Effector memory CD4-positive, alpha-beta T cell (primary cell): ENCODE measurements around the gene CHST10.
"Not testable (repeated sequence)": the region's sequence is repeated elsewhere in the genome, so short reads cannot be mapped to it uniquely, and the experiment has no call there.

Experiments used
- DNase-seq, 3 donors: peaks; one replicate each; pipeline ENCODE4 v3.0.0-alpha.2; 2020
- H3K27ac ChIP-seq: 2 replicates; pipeline ENCODE4 v1.7.0; 2013; ENCODE audit warnings: mild to moderate bottlenecking, low read length, moderate library complexity; ENCODE audit not compliant: insufficient read depth, poor library complexity, severe bottlenecking
- H3K27me3 ChIP-seq: replicated peaks from 2 replicates; pipeline ENCODE4 v1.7.0; 2013; ENCODE audit warnings: mild to moderate bottlenecking, low read length; ENCODE audit not compliant: insufficient read depth, control insufficient read depth, poor library complexity, severe bottlenecking
- H3K36me3 ChIP-seq: 2 replicates; pipeline ENCODE4 v1.7.0; 2013; ENCODE audit warnings: mild to moderate bottlenecking, low read length, moderate library complexity; ENCODE audit not compliant: control insufficient read depth, insufficient read depth
- H3K4me1 ChIP-seq: 2 replicates; pipeline ENCODE4 v1.7.0; 2013; ENCODE audit warnings: low read length, mild to moderate bottlenecking; ENCODE audit not compliant: control insufficient read depth, insufficient read depth, poor library complexity, severe bottlenecking
- H3K4me3 ChIP-seq: 2 replicates; pipeline ENCODE4 v1.7.0; 2013; ENCODE audit warnings: low read length, low read depth, mild to moderate bottlenecking; ENCODE audit not compliant: insufficient read depth, poor library complexity, severe bottlenecking
- H3K9me3 ChIP-seq: 2 replicates; pipeline ENCODE4 v1.7.0; 2013; ENCODE audit warnings: mild to moderate bottlenecking, low read length, moderate library complexity; ENCODE audit not compliant: control insufficient read depth

CHST10 gene

GRCh38 chr2:100345144-100345543 lies 72.3 kb downstream of the CHST10 start:
- H3K27me3 ChIP-seq, DNase-seq, H3K27ac ChIP-seq, H3K36me3 ChIP-seq, H3K4me1 ChIP-seq, H3K9me3 ChIP-seq, H3K4me3 ChIP-seq: not testable (repeated sequence)

- Histone ChIP-seq H3K27ac (no peak overlapping the region), H3K4me3 (no peak overlapping the region), H3K9me3 (no peaks in the 10 kb centered on the region), H3K36me3 (no peaks in the 10 kb centered on the region), H3K27me3 (no peaks in the 10 kb centered on the region), H3K4me1 (no peaks in the 10 kb centered on the region)
- DNase-seq, result no peak
Measured at GRCh38 chr2:100344433-100344832, 73.0 kb downstream of the CHST10 start.

GRCh38 chr2:100342466-100342865 lies 75.0 kb downstream of the CHST10 start:
- DNase-seq, H3K4me3 ChIP-seq, H3K36me3 ChIP-seq, H3K4me1 ChIP-seq, H3K9me3 ChIP-seq, H3K27ac ChIP-seq, H3K27me3 ChIP-seq: not testable (repeated sequence)
